ENCODE data around the gene CEP63. TPM values are rescaled to one million over a fixed set of nuclear protein-coding genes. Genes with fewer than 3 reads are reported as not detected.

CEP63 gene
- total RNA-seq, 1 experiment from 2014 or later, result 19.1 TPM

DNA sequence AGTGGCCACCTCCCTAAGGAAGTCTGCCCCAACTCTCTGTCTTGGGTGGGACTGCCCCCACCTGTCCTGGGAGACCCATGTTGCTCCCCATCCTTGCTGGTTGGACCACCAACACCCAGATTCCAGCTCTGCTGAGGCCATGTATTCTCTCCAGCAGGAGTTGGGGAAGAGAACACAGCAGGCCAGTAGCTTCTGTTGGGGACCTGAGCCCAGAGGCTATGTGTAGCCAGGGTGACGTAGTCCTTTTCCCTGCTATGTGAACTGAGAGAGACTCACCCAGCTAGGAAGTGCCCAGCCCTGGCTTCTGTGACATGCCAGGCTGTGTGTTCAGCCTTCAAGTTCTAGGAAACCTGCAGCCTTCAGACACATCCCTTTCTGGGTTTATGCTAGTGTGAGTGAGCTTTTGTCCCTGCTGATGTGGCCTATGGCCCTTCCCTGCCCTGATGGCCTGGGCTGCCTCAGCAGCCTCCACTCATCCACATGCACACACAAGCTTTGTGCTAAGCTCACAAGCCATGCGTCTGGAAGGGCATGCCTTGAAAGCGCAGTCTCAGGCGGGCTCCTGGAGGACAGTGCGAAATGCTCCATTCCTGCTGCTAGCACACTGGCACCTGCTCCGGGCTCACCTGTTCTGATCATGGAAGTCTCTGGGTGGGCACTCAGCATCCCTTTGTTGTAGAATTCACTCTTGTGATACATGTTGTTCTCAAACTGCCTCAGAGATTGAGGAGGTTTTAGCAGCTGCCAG is 122.3 kb downstream of the CEP63 start:
- H3K27me3 ChIP-seq (ENCODE audit: insufficient read depth, low read length), result peaks cover 14% of the 10 kb centered on the region; the same call in 1 of the 2 replicates
- H3K36me3 ChIP-seq (ENCODE audit: control insufficient read depth in 1 of 2, insufficient read depth in 2 of 2, low read length in 2 of 2), result no peaks in the 10 kb centered on the region
- no peak overlapping the region for H3K9ac ChIP-seq (ENCODE audit: low read length)
- ChIA-PET CTCF (no interaction called here), RAD21 (ENCODE audit: low non-redundant PET in 1 of 2, low total read pairs in 2 of 2, uncharacterized antibody in 2 of 2, unreplicated experiment in 2 of 2) (no interaction called here), POLR2A (no interaction called here)
- no peaks in the 10 kb centered on the region for H3K79me2 ChIP-seq (ENCODE audit: insufficient read depth, low read length)
- TF ChIP-seq EZH2 (IDR thresholded peaks at IDR 0.05) (no peak), ZNF274 (IDR thresholded peaks at IDR 0.05; ENCODE audit: low read depth, low read length) (no peak), CBX3 (IDR thresholded peaks at IDR 0.05; ENCODE audit: low read depth) (no peak), ZFX (IDR thresholded peaks at IDR 0.05) (no peak), YY1 (IDR thresholded peaks at IDR 0.05; ENCODE audit: extremely low read depth, insufficient replicate concordance, low read depth, low read length) (no peak), CTCF (IDR thresholded peaks at IDR 0.05 in 2 of 3, conservative IDR thresholded peaks at IDR 0.05 in 1 of 3; ENCODE audit: borderline replicate concordance in 1 of 3, insufficient read depth in 1 of 3, low read depth in 2 of 3, low read length in 2 of 3) (no peak)
- no peak overlapping the region for H3K27ac ChIP-seq (ENCODE audit: low read depth, low read length)
- DNase-seq (ENCODE audit: low read depth, low spot score) (no peak), ATAC-seq (no peak)
- H2AFZ ChIP-seq (ENCODE audit: low read depth, low read length, poor library complexity, severe bottlenecking), result no peak overlapping the region
- no peak overlapping the region for H3K4me2 ChIP-seq (ENCODE audit: low read length)
- H4K20me1 ChIP-seq (ENCODE audit: insufficient read depth), result no peaks in the 10 kb centered on the region
- intact Hi-C loops (cut with micrococcal nuclease), result no loop called here
- H3K9me3 ChIP-seq (ENCODE audit: control insufficient read depth in 1 of 2, insufficient read depth in 1 of 2, low read depth in 1 of 2, low read length in 2 of 2), result no peaks in the 10 kb centered on the region
- no peaks in the 10 kb centered on the region for H3K4me1 ChIP-seq (ENCODE audit: control insufficient read depth in 1 of 2, insufficient read depth in 2 of 2, low read length in 2 of 2)
- no TSS peak for BruUV-seq (replicated peaks)
- H3K4me3 ChIP-seq (replicated peaks in 1 of 2; ENCODE audit: low read depth in 1 of 2, low read length in 2 of 2), result no peak overlapping the region
- H3K9me2 ChIP-seq (ENCODE audit: insufficient read depth), result no peaks in the 10 kb centered on the region

Measured in HCT116 (cell line).